Right cardiac atrium (tissue), 5 donors: ENCODE measurements around the gene STXBP1. TPM values are rescaled to one million over a fixed set of nuclear protein-coding genes. Genes with fewer than 3 reads are reported as not detected.
"Not testable (repeated sequence)": the region's sequence is repeated elsewhere in the genome, so short reads cannot be mapped to it uniquely, and the experiment has no call there.

Experiments
- ATAC-seq, 2 donors: fragments of 200-7000 bp; cut with Tn5 transposase; one replicate each; pipeline versions ENCODE4 v1.8.0 to v1.9.1; 2020; ENCODE audit warnings: moderate library complexity in 2 of 2, mild to moderate bottlenecking in 1 of 2
- DNase-seq, 3 donors: peaks; one replicate each; pipeline ENCODE4 v3.0.0-alpha.2; 2020
- H3K27ac ChIP-seq: one replicate; pipeline ENCODE4 v1.5.1; 2013; ENCODE audit warnings: mild to moderate bottlenecking, low read length, control low read depth, moderate library complexity
- H3K27me3 ChIP-seq: one replicate; pipeline ENCODE4 v1.6.1; 2013; ENCODE audit not compliant: control insufficient read depth, insufficient read depth
- H3K4me1 ChIP-seq: one replicate; pipeline ENCODE4 v1.6.1; 2013; ENCODE audit warnings: low read length; ENCODE audit not compliant: control insufficient read depth, insufficient read depth
- H3K4me3 ChIP-seq: one replicate; pipeline ENCODE4 v1.5.1; 2013; ENCODE audit warnings: low read length, control low read depth
- H3K9me3 ChIP-seq: one replicate; pipeline ENCODE4 v1.6.1; 2013; ENCODE audit warnings: low read length; ENCODE audit not compliant: control insufficient read depth
- WGBS: extraction: QIAGEN DNeasy Blood & Tissue Kit; methylation state at CpG from one replicate; pipeline ENCODE4 v1.1.7; 2013; 5-methylcytosine and 5-hydroxymethylcytosine counted together
- intact Hi-C, 4 donors: fragments of 100-400 bp; cut with DNase I; formaldehyde crosslinking; loops; one replicate each; pipeline versions ENCODE4 v1.11.0 to v1.14.0; 2022 to 2023
- polyA plus RNA-seq: library from polyadenylated mRNA; stranded (reverse); fragments of 200-250 nt; gene quantifications from one replicate; pipeline ENCODE4 v1.2.3, GENCODE V29; 2013
- total RNA-seq, 4 donors: library from RNA; stranded (reverse); fragmentation: NEBNext Ultra II Directional; extraction: Animal tissue kit (Norgen Biotek cat#: 25700); gene quantifications; one replicate each; pipeline ENCODE4 v1.2.1, GENCODE V29; 2021
- donor health status: healthy with polysubstance abuse.
- donor health status: DM: no; HTN: yes; CAD: no.
- donor health status: DM: no; HTN: no; CAD: no.
- donor health status: DM: no; HTN: yes; CAD: no; lungs with severe emphysema.
- donor health status: DM: yes; HTN: yes; CAD: no.

The STXBP1 gene
- total and polyA plus RNA-seq, 5 donors = 19.4 to 43.3 (median 39.8) TPM

DNA sequence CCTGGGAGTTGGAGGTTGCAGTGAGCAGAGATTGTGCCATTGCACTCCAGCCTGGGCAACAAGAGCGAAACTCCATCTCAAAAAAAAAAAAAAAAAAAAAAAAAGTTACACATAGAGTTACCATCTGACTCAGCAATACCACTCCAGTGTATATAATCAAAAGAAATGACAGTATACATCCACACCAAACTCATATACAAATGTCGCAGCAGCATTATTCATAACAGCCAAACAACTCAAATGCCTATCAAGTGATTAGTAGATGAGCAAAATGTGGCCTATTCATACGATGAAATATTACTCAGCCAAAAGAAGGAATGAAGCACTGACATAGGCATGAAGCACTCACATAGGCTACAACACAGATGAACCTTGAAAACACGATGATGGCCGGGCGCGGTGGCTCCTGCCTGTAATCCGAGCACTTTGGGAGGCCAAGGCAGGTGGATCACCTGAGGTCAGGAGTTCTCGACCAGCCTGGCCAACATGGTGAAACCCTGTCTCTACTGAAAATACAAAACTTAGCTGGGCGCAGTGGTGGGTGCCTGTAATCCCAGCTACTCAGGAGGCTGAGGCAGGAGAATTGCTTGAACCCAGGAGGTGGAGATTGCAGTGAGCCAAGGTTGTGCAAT lies 9.4 kb downstream of the STXBP1 start:
- H3K9me3 ChIP-seq, H3K4me3 ChIP-seq, H3K4me1 ChIP-seq, DNase-seq, H3K27me3 ChIP-seq, intact Hi-C loops, H3K27ac ChIP-seq, ATAC-seq: not testable (repeated sequence)
- WGBS = 92% methylated on average over 10 of the region's 10 CpGs

DNA sequence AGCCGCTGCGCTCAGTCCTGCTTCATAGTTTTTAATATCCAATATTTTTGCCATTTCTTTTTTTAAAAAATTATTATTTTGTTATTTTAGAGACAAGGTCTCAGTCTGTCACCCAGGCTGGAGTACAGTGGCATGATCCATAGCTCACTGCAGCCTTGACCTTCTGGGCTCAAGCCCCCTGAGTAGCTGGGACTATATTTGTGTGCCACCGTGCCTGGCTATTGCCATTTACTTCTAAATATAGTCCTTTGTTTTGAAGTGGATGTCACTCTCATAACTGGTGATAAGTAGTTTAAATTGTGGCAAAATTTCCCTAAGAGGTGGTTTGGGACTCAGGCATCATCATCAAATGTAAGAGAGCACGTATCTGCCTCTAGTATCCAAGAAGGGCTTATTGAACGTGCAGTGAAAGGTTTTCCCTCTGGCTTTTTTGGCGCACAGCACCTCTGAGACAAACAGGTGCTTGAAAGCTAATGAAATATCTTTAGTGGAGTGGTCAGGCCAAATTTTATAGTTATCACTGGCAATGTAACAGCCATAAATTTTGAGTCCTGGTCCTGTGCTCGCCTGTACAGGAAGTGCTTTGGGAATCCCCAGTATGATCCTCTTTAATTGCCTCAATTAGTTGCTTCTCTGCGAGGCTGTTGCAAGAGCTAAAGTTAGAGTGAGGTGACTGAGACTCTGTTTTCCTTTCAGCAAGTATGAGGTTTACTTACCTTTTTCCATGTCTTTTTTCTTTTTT lies 14.8 kb downstream of the STXBP1 start:
- DNase-seq (no peak), ATAC-seq (no peak)
- Histone ChIP-seq H3K4me1 (peaks cover 10% of the 10 kb centered on the region), H3K27me3 (no peaks in the 10 kb centered on the region), H3K27ac (peak overlapping the region; percentile 39), H3K9me3 (no peaks in the 10 kb centered on the region), H3K4me3 (no peak overlapping the region)
- whole genome bisulfite sequencing = 63% methylated on average over 8 of the region's 8 CpGs
- intact Hi-C loops = no loop called here

DNA sequence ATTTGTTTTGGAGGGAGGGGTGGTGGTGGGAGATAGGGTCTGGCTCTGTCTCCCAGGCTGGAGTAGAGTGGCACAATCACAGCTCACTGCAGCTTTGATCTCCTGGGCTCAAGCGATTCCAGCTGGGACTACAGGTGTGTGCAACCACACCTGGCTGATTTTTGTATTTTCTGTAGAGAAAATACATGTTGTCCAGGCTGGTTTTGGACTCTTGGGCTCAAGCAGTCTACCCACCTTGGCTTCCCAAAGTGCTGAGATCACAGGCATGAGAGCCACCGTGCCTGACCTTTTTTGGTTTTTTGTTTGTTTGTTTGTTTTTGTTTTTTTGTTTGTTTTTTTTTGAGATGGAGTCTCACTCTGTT lies 15.4 kb downstream of the STXBP1 start:
- Histone ChIP-seq H3K4me1 (peaks cover 10% of the 10 kb centered on the region), H3K27me3 (no peaks in the 10 kb centered on the region), H3K27ac (no peak overlapping the region), H3K4me3 (no peak overlapping the region), H3K9me3 (no peaks in the 10 kb centered on the region)
- 89% methylated on average over 2 of the region's 2 CpGs for WGBS
- intact Hi-C loops = no loop called here
- DNase-seq (no peak), ATAC-seq (no peak)

DNA sequence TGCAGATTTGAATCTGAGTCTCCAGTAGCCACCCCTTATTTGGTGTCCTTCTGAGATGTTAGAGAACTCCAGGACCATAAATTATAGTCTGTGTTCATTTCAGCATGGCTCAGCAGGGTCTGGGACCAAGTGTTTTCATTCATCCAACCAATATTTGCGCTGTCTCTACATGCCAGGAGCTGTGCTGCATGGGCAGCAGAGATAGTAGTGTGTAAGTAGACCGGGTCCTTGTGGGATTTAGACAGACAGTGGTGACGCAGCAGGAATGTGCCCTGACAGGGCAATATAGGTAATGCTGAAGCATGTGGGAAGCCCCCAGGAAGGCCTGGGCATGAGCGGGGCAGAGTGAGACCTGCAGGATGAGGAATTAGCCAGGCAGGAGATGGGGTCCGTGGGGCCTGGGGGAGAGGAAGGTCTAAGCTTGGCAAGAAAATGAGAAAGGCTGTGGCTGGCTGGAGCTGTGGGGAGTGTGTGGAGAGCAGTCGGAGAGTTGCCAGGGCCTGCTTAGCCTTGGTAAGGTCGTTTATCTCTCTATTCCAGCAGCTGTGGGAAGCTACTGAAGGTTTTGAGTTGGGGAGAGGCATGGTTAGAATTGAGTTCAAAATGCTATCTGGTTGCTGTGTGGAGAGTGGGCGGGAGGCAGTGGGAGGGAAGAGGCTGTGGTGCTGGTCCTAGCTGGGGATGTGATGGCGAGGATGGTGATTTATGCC lies 16.8 kb downstream of the STXBP1 start:
- intact Hi-C loops = no loop called here
- Histone ChIP-seq H3K4me3 (no peak overlapping the region), H3K4me1 (peaks cover 10% of the 10 kb centered on the region), H3K27me3 (no peaks in the 10 kb centered on the region), H3K27ac (peak overlapping the region; percentile 63), H3K9me3 (no peaks in the 10 kb centered on the region)
- ATAC-seq (peak; percentile 45 to 72), DNase-seq (peak; percentile 58 to 84 (median 82))
- WGBS = 47% methylated on average over 9 of the region's 9 CpGs

DNA sequence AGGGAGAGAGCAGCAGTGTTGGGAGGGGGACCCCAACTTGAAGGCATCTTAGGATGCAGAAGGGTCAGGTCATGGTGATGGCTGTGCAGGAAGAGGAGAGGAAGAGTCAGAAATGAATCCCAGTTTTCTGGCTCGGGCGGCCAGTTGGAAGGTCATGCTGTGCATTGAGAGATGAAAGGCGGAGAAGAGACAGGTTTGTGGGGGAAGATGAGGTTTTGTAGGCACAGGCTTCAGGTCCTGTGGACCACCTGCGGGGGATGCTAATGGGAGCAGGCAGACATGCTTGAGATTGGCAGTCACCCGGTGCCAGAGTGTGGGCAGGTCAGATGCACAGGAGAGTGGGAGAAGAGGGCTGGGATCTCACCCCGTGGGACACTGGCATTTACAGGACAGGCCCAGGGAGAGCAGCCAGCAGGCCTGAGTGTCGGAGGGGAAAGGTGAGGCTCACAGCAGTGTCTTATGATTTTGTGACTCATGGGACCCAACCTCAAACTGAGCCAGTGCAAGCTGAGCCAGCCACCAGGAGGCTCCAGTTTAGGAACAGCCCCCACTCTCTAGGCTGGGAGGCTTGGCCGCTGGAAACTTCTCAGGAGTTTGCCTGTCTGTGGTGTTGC lies 17.5 kb downstream of the STXBP1 start:
- WGBS = 74% methylated on average over 8 of the region's 8 CpGs
- peak; percentile 16 to 51 for ATAC-seq
- no peak overlapping the region for H3K4me3 ChIP-seq

DNA sequence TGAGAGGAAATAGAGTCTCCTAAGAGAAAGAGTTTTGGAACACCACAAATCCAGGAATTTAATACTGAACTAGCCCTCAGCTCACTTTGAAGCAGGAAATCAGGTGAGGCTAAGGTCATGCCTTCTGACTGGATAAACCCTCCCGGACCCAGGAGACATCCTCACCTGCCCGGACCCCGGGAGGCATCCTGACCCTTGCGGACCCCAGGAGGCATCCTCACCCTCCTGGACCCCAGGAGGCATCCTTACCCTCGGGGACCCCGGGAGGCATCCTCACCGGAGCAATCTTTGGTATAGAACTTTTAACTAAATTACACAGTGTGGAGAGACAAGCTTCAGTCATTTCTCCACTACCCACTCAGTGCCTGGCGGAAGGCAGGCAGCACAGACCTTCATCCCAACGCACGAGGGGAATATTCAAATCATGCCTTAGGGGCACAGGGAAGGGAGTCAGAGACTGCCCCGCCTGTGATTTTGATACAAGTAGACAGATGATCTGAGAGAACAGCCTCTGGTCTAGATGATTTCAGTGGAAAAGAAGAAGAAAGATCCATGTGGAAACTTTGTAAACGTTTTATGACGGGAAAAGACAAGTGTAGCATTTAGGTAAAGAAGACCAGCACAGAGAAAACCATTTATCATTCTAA lies 21.3 kb downstream of the STXBP1 start:
- WGBS = 68% methylated on average over 13 of the region's 13 CpGs
- ATAC-seq = peak in 1 of 2 donors; percentile 6
- no peaks in the 10 kb centered on the region for H3K9me3 ChIP-seq
- peaks cover 10% of the 10 kb centered on the region for H3K4me1 ChIP-seq
- intact Hi-C loops = no loop called here
- peak overlapping the region; percentile 57 for H3K27ac ChIP-seq
- no peak for DNase-seq
- no peaks in the 10 kb centered on the region for H3K27me3 ChIP-seq
- H3K4me3 ChIP-seq = no peak overlapping the region

More for the DNA sequence above, 17.5 kb downstream of the STXBP1 start:
- intact Hi-C loops = no loop called here
- peak overlapping the region; percentile 37 for H3K27ac ChIP-seq
- no peaks in the 10 kb centered on the region for H3K9me3 ChIP-seq
- no peak for DNase-seq
- no peaks in the 10 kb centered on the region for H3K27me3 ChIP-seq
- H3K4me1 ChIP-seq = peaks cover 10% of the 10 kb centered on the region

DNA sequence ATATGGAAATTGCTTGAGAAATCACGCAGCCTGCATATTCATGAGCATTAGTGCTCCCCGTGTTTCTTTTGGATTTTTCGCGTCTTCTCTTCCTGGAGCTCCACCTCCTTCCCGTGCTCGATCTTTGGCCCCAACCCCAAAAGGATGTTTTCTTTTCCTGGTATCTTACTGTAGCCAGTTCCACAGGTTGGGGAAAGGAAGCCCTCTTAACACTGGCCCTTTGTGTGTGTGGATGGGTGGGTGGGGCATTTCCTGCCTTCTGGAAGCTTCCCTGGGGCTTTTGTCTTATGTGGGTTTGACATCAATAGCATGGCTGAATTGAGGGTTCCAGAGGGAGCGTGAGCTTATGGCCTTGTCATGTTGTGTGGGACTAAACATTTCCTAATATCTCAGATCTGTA lies 21.9 kb downstream of the STXBP1 start:
- Histone ChIP-seq H3K27ac (peak overlapping the region; percentile 70), H3K4me1 (peaks cover 7% of the 10 kb centered on the region), H3K27me3 (no peaks in the 10 kb centered on the region), H3K4me3 (no peak overlapping the region), H3K9me3 (no peaks in the 10 kb centered on the region)
- intact Hi-C loops = no loop called here
- DNase-seq = peak in 2 of 3 donors; percentile 59 to 64
- ATAC-seq = peak; percentile 74 to 89
- 46% methylated on average over 7 of the region's 7 CpGs for WGBS

DNA sequence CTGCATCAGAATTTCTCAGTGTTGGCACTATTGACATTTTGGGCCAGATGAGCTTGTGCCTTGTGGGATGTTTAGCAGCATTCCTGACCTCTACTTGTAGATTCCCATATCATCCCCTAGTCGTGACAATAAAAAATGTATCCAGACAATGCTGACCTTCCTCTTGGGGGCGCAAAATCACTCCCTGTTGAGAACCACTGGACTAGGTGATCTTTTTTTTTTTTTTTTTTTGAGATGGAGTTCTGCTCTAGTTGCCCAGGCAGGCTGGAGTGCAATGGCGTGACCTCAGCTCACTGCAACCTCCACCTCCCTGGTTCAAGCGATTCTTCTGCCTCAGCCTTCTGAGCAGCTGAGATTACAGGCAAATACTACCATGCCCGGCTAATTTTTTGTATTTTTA lies 22.6 kb downstream of the STXBP1 start:
- intact Hi-C loops = no loop called here
- WGBS = 89% methylated on average over 5 of the region's 5 CpGs
- Histone ChIP-seq H3K27ac (peak overlapping the region; percentile 69), H3K4me3 (no peak overlapping the region), H3K9me3 (no peaks in the 10 kb centered on the region), H3K27me3 (no peaks in the 10 kb centered on the region), H3K4me1 (peaks cover 2% of the 10 kb centered on the region)
- ATAC-seq (no peak), DNase-seq (no peak)

DNA sequence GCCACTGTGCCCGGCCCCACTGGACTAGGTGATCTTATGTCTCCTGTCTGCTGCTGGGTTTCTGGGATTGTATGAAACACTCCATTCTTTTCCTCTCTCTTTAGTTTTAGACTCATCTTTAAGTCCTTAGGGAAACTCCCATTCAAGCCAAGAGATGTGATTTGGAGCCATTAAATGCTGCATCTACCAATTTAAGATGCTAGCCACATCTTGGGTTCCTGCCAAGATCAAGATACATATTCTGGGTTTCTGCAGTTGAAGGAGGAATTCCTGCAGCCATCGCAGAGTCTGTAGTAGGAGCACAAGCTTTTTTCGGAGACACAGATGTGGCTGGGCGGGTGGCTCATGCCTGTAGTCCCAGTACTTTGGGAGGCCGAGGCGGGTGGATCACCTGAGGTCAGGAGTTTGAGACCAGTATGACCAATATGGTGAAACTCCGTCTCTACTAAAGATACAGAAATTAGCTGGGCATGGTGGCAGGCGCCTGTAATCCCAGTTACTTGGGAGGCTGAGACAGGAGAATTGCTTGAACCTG lies 23.2 kb downstream of the STXBP1 start:
- 93% methylated on average over 8 of the region's 8 CpGs for WGBS
- H3K27ac ChIP-seq = peak overlapping the region; percentile 52
- DNase-seq (no peak), ATAC-seq (no peak)
- no peaks in the 10 kb centered on the region for H3K9me3 ChIP-seq
- no peaks in the 10 kb centered on the region for H3K4me1 ChIP-seq
- H3K4me3 ChIP-seq = no peak overlapping the region
- no peaks in the 10 kb centered on the region for H3K27me3 ChIP-seq
- intact Hi-C loops = no loop called here

DNA sequence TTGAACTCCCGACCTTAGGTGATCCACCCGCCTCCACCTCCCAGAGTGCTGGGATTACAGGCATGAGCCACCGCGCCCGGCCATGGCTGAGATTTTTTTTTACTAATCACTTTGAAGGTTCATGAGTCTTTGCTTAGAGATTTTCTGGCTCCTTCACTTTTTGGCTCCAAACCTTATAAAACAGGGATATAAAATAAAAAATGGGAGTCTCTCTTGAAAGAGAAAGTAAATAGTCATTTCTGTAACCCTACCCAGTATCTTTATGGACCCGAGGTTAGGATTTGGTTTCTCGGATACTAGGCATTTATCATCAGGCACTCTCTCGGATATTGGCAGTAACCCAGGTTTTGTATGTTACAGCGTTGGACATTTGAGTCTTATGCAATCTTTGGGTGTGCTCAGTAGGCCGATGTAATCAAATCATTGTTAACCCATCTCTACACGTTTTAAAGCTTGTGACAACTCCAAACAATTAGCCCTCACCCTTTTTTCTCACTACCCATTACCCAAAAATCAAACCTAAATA lies 25.3 kb downstream of the STXBP1 start:
- no peaks in the 10 kb centered on the region for H3K9me3 ChIP-seq
- H3K4me1 ChIP-seq = no peaks in the 10 kb centered on the region
- ATAC-seq = peak; percentile 62 to 71
- intact Hi-C loops = no loop called here
- H3K27ac ChIP-seq = no peak overlapping the region
- DNase-seq = peak in 1 of 3 donors; percentile 61
- H3K4me3 ChIP-seq = no peak overlapping the region
- 32% methylated on average over 11 of the region's 11 CpGs for WGBS
- no peaks in the 10 kb centered on the region for H3K27me3 ChIP-seq
